ENCODE data around the gene SLC44A4.
"Not testable (repeated sequence)": the region's sequence is repeated elsewhere in the genome, so short reads cannot be mapped to it uniquely, and the experiment has no call there.

The SLC44A4 gene

GRCh38 chr6:31860349-31860748, 18.4 kb downstream of the SLC44A4 start:
- no peaks in the 10 kb centered on the region for H3K27me3 ChIP-seq (ENCODE audit: control insufficient read depth, low read length)
- H3K9me3 ChIP-seq (ENCODE audit: control insufficient read depth, insufficient read depth, low read length), result no peaks in the 10 kb centered on the region
- no peaks in the 10 kb centered on the region for H4K20me1 ChIP-seq (ENCODE audit: control insufficient read depth, insufficient read depth, low read depth, low read length)
- H3K9me2 ChIP-seq (replicated peaks; ENCODE audit: control insufficient read depth, low read length), result no peaks in the 10 kb centered on the region
- 0 out of 2 replicates have a peak, but pooled peaks cover 8% of the 10 kb centered on the region for H3K79me2 ChIP-seq (ENCODE audit: control insufficient read depth, low read length)
- H3K4me2 ChIP-seq (ENCODE audit: low read length), result no peak overlapping the region
- H3K36me3 ChIP-seq (ENCODE audit: control insufficient read depth, low read length), result peaks cover 5% of the 10 kb centered on the region; the same call in 1 of the 2 replicates
- no peak overlapping the region for H3K4me3 ChIP-seq (ENCODE audit: low read length)
- no peak overlapping the region for H3K27ac ChIP-seq (ENCODE audit: low read depth, low read length)
- H3K4me1 ChIP-seq (ENCODE audit: control insufficient read depth, low read length), result peaks cover 19% of the 10 kb centered on the region
- peaks cover 9% of the 10 kb centered on the region; the same call in 1 of the 2 replicates for H3F3A ChIP-seq (ENCODE audit: control insufficient read depth, insufficient read depth)
- TF ChIP-seq EZH2phosphoT487 (IDR thresholded peaks at IDR 0.05; ENCODE audit: borderline replicate concordance, low read length), result no peak
- TF ChIP-seq, protein P1, sequence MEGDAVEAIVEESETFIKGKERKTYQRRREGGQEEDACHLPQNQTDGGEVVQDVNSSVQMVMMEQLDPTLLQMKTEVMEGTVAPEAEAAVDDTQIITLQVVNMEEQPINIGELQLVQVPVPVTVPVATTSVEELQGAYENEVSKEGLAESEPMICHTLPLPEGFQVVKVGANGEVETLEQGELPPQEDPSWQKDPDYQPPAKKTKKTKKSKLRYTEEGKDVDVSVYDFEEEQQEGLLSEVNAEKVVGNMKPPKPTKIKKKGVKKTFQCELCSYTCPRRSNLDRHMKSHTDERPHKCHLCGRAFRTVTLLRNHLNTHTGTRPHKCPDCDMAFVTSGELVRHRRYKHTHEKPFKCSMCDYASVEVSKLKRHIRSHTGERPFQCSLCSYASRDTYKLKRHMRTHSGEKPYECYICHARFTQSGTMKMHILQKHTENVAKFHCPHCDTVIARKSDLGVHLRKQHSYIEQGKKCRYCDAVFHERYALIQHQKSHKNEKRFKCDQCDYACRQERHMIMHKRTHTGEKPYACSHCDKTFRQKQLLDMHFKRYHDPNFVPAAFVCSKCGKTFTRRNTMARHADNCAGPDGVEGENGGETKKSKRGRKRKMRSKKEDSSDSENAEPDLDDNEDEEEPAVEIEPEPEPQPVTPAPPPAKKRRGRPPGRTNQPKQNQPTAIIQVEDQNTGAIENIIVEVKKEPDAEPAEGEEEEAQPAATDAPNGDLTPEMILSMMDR (IDR thresholded peaks at IDR 0.05; ENCODE audit: low read depth, low read length, poor library complexity, severe bottlenecking), result no peak

GRCh38 chr6:31859923-31860322, 18.9 kb downstream of the SLC44A4 start:
- Histone ChIP-seq H3K9me3 (ENCODE audit: control insufficient read depth, insufficient read depth, low read length) (no peaks in the 10 kb centered on the region), H3K27ac (ENCODE audit: low read depth, low read length) (no peak overlapping the region), H3K4me1 (ENCODE audit: control insufficient read depth, low read length) (peaks cover 19% of the 10 kb centered on the region), H3K79me2 (ENCODE audit: control insufficient read depth, low read length) (0 out of 2 replicates have a peak, but pooled peaks cover 8% of the 10 kb centered on the region), H3K4me2 (ENCODE audit: low read length) (no peak overlapping the region), H3F3A (ENCODE audit: control insufficient read depth, insufficient read depth) (peaks cover 9% of the 10 kb centered on the region; the same call in 1 of the 2 replicates), H3K27me3 (ENCODE audit: control insufficient read depth, low read length) (no peaks in the 10 kb centered on the region), H3K4me3 (ENCODE audit: low read length) (no peak overlapping the region), H3K9me2 (replicated peaks; ENCODE audit: control insufficient read depth, low read length) (no peaks in the 10 kb centered on the region), H4K20me1 (ENCODE audit: control insufficient read depth, insufficient read depth, low read depth, low read length) (no peaks in the 10 kb centered on the region), H3K36me3 (ENCODE audit: control insufficient read depth, low read length) (peaks cover 5% of the 10 kb centered on the region; the same call in 1 of the 2 replicates)
- no peak for TF ChIP-seq EZH2phosphoT487 (IDR thresholded peaks at IDR 0.05; ENCODE audit: borderline replicate concordance, low read length)
- TF ChIP-seq, protein P1 (IDR thresholded peaks at IDR 0.05; ENCODE audit: low read depth, low read length, poor library complexity, severe bottlenecking), result no peak

DNA sequence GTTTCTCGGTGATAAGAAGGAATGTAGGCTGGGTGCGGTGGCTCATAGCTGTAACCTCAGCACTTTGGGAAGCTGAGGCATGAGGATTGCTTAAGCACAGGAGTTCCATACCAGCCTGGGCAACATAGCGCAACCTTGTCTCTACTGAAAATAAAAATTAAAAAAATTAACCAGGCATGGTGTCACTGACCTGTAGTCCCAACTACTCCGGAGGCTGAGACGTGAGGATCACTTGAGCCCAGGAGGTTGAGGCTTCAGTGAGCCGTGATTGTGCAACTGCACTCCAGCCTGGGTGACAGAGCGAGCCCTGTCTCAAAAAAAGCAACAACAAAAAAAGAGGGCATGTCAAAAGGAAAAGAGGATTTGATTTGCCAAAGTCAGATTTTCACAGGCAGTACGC, 20.1 kb downstream of the SLC44A4 start:
- Histone ChIP-seq H3K4me1 (ENCODE audit: control insufficient read depth, low read length) (peaks cover 13% of the 10 kb centered on the region), H3F3A (ENCODE audit: control insufficient read depth, insufficient read depth) (peaks cover 9% of the 10 kb centered on the region; the same call in 1 of the 2 replicates), H4K20me1 (ENCODE audit: control insufficient read depth, insufficient read depth, low read depth, low read length) (no peaks in the 10 kb centered on the region), H3K27me3 (ENCODE audit: control insufficient read depth, low read length) (no peaks in the 10 kb centered on the region), H3K27ac (ENCODE audit: low read depth, low read length) (no peak overlapping the region), H3K4me3 (ENCODE audit: low read length) (no peak overlapping the region), H3K36me3 (ENCODE audit: control insufficient read depth, low read length) (peaks cover 5% of the 10 kb centered on the region; the same call in 1 of the 2 replicates), H3K9me3 (ENCODE audit: control insufficient read depth, insufficient read depth, low read length) (no peaks in the 10 kb centered on the region), H3K9me2 (replicated peaks; ENCODE audit: control insufficient read depth, low read length) (no peaks in the 10 kb centered on the region), H3K4me2 (ENCODE audit: low read length) (no peak overlapping the region), H3K79me2 (ENCODE audit: control insufficient read depth, low read length) (0 out of 2 replicates have a peak, but pooled peaks cover 4% of the 10 kb centered on the region)
- TF ChIP-seq, protein P1 (IDR thresholded peaks at IDR 0.05; ENCODE audit: low read depth, low read length, poor library complexity, severe bottlenecking), result no peak
- TF ChIP-seq EZH2phosphoT487 (IDR thresholded peaks at IDR 0.05; ENCODE audit: borderline replicate concordance, low read length), result no peak

- H3K27me3 ChIP-seq (ENCODE audit: control insufficient read depth, low read length); H4K20me1 ChIP-seq (ENCODE audit: control insufficient read depth, insufficient read depth, low read depth, low read length); H3K4me1 ChIP-seq (ENCODE audit: control insufficient read depth, low read length); H3K4me3 ChIP-seq (ENCODE audit: low read length); H3F3A ChIP-seq (ENCODE audit: control insufficient read depth, insufficient read depth); H3K9me3 ChIP-seq (ENCODE audit: control insufficient read depth, insufficient read depth, low read length); H3K79me2 ChIP-seq (ENCODE audit: control insufficient read depth, low read length); H3K9me2 ChIP-seq (replicated peaks; ENCODE audit: control insufficient read depth, low read length); H3K27ac ChIP-seq (ENCODE audit: low read depth, low read length); H3K4me2 ChIP-seq (ENCODE audit: low read length); H3K36me3 ChIP-seq (ENCODE audit: control insufficient read depth, low read length): not testable (repeated sequence)
Measured at GRCh38 chr6:31857774-31858173, 21.0 kb downstream of the SLC44A4 start.

- H3K9me2 ChIP-seq (replicated peaks; ENCODE audit: control insufficient read depth, low read length); H3K4me2 ChIP-seq (ENCODE audit: low read length); H3K4me3 ChIP-seq (ENCODE audit: low read length); H3F3A ChIP-seq (ENCODE audit: control insufficient read depth, insufficient read depth); H3K27ac ChIP-seq (ENCODE audit: low read depth, low read length); H3K36me3 ChIP-seq (ENCODE audit: control insufficient read depth, low read length); H3K9me3 ChIP-seq (ENCODE audit: control insufficient read depth, insufficient read depth, low read length); H3K27me3 ChIP-seq (ENCODE audit: control insufficient read depth, low read length); H4K20me1 ChIP-seq (ENCODE audit: control insufficient read depth, insufficient read depth, low read depth, low read length); H3K79me2 ChIP-seq (ENCODE audit: control insufficient read depth, low read length); H3K4me1 ChIP-seq (ENCODE audit: control insufficient read depth, low read length): not testable (repeated sequence)
Measured at GRCh38 chr6:31851980-31852718, 26.6 kb downstream of the SLC44A4 start.
